BE2C (cell line): ENCODE data around the gene SLX4IP.
"Not testable (repeated sequence)": the region's sequence is repeated elsewhere in the genome, so short reads cannot be mapped to it uniquely, and the experiment has no call there.

ENCODE experiments used
- DNase-seq: peaks from one replicate; pipeline ENCODE4 v3.0.0-alpha.2; 2020
- H3K27me3 ChIP-seq: fragments of 250-450 bp; sonication (Bioruptor Pico); 2 replicates; pipeline ENCODE4 v1.5.1; 2020; ENCODE audit warnings: mild to moderate bottlenecking
- H3K36me3 ChIP-seq: fragments of 250-450 bp; sonication (Bioruptor Pico); 2 replicates; pipeline ENCODE4 v1.5.1; 2020; ENCODE audit warnings: mild to moderate bottlenecking
- H3K4me1 ChIP-seq: fragments of 250-450 bp; sonication (Bioruptor Pico); 2 replicates; pipeline ENCODE4 v1.5.1; 2020
- H3K4me3 ChIP-seq: 2 replicates; pipeline ENCODE4 v1.5.1; 2011; ENCODE audit warnings: low read depth, low read length
- H3K9me3 ChIP-seq: fragments of 250-450 bp; sonication (Bioruptor Pico); 2 replicates; pipeline ENCODE4 v1.5.1; 2020
- CTCF ChIP-seq: IDR thresholded peaks from 2 replicates; pipeline ENCODE4 v1.5.1; 2012; ENCODE audit warnings: mild to moderate bottlenecking, low read depth, low read length

SLX4IP gene

GRCh38 chr20:10586296-10586695, 151.2 kb downstream of the SLX4IP start:
- Histone ChIP-seq H3K27me3 (no peaks in the 10 kb centered on the region), H3K4me3 (no peak overlapping the region), H3K4me1 (no peaks in the 10 kb centered on the region), H3K36me3 (no peaks in the 10 kb centered on the region), H3K9me3 (no peaks in the 10 kb centered on the region)
- no peak for TF ChIP-seq CTCF
- DNase-seq, result no peak

GRCh38 chr20:10590446-10590845, 155.3 kb downstream of the SLX4IP start:
- not testable (repeated sequence) for DNase-seq, H3K4me3 ChIP-seq, H3K4me1 ChIP-seq, H3K36me3 ChIP-seq, H3K27me3 ChIP-seq, H3K9me3 ChIP-seq

DNA sequence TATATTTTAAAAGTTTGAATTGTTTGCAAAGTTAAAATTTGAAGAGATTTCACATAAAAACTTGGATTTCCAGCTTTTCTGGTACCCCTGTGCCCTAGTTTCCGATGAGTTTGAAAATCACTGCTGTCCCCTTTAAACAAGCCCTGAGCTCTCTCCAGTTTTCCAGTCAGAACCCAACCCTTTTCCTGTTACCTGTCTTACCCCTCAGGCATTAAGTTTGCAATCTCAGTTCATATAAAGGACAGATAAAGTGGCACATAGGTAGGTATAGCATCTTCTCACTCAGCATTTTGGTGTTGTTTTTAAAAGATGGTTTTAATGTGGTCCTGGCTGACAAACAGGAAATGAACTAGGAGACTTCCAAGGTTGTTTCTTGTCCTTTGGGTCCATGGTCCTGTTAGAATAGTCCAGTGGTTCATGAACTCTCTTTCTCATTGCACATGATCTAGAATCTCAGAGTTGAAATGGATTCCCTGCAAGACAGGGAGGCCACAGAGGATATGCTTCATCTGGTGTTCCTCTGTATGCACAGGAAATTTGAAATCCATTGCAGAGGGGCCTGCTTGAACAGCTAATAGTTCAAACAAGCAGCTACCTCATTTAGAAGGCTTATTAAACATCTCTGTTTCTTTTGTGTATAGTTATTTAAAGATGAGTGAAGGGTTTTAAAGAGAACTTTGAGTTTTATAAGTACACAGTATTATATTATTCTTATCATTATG, 156.0 kb downstream of the SLX4IP start:
- H3K36me3 ChIP-seq, result no peaks in the 10 kb centered on the region
- H3K27me3 ChIP-seq, result no peaks in the 10 kb centered on the region
- TF ChIP-seq CTCF, result no peak
- no peak for DNase-seq
- no peaks in the 10 kb centered on the region; the same call in 1 of the 2 replicates for H3K4me1 ChIP-seq
- H3K9me3 ChIP-seq, result no peaks in the 10 kb centered on the region
- no peak overlapping the region for H3K4me3 ChIP-seq

DNA sequence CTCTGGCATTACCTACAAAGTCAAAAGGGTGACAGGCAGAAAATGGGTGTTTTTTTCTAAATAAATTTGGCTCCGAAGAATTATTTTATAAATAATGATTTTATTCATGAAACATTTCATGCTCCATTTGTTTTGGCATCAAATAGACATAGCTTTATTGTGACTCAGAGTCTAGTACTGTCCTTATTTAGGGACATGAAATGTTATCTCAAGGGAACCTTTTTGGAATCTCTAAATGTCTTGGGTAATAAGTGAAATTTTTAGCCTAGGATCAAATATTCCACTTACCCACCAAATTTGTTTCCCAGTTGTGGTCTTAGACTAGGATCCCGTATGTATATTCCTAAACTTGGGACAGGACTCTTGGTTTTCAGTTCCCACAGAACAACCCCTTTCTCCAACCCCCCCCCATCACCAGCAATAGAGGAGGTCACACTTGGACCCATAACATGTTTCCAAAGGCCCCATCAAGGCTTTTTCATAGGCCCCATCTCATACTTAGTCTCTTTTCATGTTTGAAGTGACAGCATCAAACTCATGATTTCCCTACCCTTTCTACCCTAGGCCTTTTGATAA, 156.9 kb downstream of the SLX4IP start:
- no peaks in the 10 kb centered on the region; the same call in 1 of the 2 replicates for H3K4me1 ChIP-seq
- no peaks in the 10 kb centered on the region for H3K27me3 ChIP-seq
- H3K4me3 ChIP-seq, result no peak overlapping the region
- no peaks in the 10 kb centered on the region for H3K36me3 ChIP-seq
- DNase-seq, result no peak
- no peaks in the 10 kb centered on the region for H3K9me3 ChIP-seq
- TF ChIP-seq CTCF, result no peak

DNA sequence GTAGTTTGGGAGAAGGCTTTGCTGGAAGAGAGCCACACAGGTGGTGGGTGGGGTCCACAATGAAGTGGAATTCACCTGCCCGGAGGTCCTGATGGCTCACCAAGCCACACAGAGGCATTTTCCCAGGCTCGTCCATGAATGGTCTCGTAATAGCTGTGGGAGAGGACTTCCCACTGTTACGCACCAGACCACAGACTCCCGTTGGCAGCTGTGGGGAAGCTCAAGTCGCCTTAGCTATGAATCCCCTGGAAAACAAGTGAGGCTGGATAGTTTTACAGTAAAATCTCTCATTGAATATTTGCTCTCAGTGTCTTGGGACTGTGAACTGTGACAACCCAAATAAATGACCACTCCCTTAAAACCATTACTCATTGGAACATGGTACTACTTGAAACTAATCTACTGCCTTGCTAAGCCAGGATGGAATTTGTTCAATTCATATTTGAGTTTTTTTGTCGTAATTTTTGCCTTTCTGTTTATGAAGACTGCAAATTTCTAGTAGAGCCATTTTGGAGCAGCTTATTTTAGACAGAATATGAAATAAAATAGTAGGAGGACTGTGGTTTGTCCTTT, 159.3 kb downstream of the SLX4IP start:
- Histone ChIP-seq H3K27me3 (no peaks in the 10 kb centered on the region), H3K9me3 (no peaks in the 10 kb centered on the region), H3K4me3 (no peak overlapping the region), H3K4me1 (no peaks in the 10 kb centered on the region; the same call in 1 of the 2 replicates), H3K36me3 (no peaks in the 10 kb centered on the region)
- no peak for TF ChIP-seq CTCF
- DNase-seq, result no peak

- no peaks in the 10 kb centered on the region for H3K9me3 ChIP-seq
- no peaks in the 10 kb centered on the region for H3K36me3 ChIP-seq
- no peak overlapping the region for H3K4me3 ChIP-seq
- no peaks in the 10 kb centered on the region for H3K27me3 ChIP-seq
- no peak for DNase-seq
- H3K4me1 ChIP-seq, result no peaks in the 10 kb centered on the region; the same call in 1 of the 2 replicates
- no peak for TF ChIP-seq CTCF
These were observed 160.2 kb downstream of the SLX4IP start for GRCh38 chr20:10595266-10595665.
